Measurements from ENCODE around the gene MAPKBP1. TPM values are rescaled to one million over a fixed set of nuclear protein-coding genes. Genes with fewer than 3 reads are reported as not detected.
A peak's percentile ranks its signal among the peaks of the same experiment; 100 is the strongest.

MAPKBP1 gene
- total RNA-seq, 1 donor from 2014 or later = 26.3 TPM

DNA sequence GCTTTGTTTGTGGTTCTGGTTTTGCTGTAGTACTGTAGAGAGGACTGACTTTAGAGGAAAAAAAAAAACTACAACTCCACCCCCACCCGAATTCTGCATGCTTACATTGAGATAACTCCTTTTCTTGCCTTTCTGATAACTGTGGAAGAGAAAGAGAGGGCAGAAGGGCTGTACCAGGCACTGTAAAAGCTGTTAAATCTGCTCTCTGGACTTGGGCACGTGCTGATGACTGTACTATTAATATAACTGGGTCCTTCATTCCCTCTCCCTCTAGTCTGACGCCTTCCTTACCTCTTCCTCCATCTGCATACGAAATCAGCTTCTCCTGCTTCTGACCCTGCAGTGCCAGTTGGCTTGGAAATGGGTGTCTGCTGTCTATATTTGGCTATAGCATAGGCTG lies 15.0 kb downstream of the MAPKBP1 start:
- peaks cover 46% of the 10 kb centered on the region for H3K4me1 Mint-ChIP-seq (ENCODE audit: low read depth)
- H3K27me3 Mint-ChIP-seq (ENCODE audit: insufficient read depth) = no peaks in the 10 kb centered on the region
- DNase-seq (ENCODE audit: low spot score) = no peak
- no peaks in the 10 kb centered on the region for H3K9me3 Mint-ChIP-seq
- no peak overlapping the region for H3K27ac Mint-ChIP-seq
- peaks cover 2% of the 10 kb centered on the region for H3K36me3 Mint-ChIP-seq (ENCODE audit: low read depth)
- intact Hi-C loops (cut with micrococcal nuclease) = no loop called here
- H3K4me3 Mint-ChIP-seq = no peak overlapping the region

- H3K27ac Mint-ChIP-seq = no peak overlapping the region
- peaks cover 2% of the 10 kb centered on the region for H3K36me3 Mint-ChIP-seq (ENCODE audit: low read depth)
- no peak for DNase-seq (ENCODE audit: low spot score)
- intact Hi-C loops (cut with micrococcal nuclease) = loop anchor here (2.0 kb wide), 1 partner anchor 21 kb away; no protein-coding TSS in a partner anchor
- no peaks in the 10 kb centered on the region for H3K27me3 Mint-ChIP-seq (ENCODE audit: insufficient read depth)
- H3K4me1 Mint-ChIP-seq (ENCODE audit: low read depth) = peaks cover 46% of the 10 kb centered on the region
- H3K9me3 Mint-ChIP-seq = no peaks in the 10 kb centered on the region
- H3K4me3 Mint-ChIP-seq = no peak overlapping the region
Measured at GRCh38 chr15:41789662-41790061, 15.4 kb downstream of the MAPKBP1 start.

DNA sequence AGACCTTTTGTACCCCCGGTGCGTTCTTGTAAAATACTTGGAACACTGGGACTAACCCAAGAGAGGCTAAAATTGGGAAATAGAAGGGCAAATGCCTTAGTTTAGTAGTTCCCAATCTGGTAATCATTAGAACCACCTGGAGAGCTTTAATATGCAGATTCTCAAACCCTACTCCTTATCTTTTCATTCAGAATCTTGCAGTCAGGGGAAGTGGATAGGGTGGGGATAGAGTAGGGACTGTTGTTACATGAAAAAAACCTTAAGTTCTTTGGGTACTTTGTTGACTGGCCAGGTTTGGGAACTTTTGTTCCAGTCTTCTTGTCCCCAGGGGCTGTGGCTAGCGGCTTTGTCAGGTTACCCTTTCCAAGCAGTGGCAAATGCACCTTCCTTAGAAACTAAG lies 15.9 kb downstream of the MAPKBP1 start:
- Mint-ChIP-seq H3K27me3 (ENCODE audit: insufficient read depth) (no peaks in the 10 kb centered on the region), H3K4me1 (ENCODE audit: low read depth) (peaks cover 48% of the 10 kb centered on the region), H3K9me3 (no peaks in the 10 kb centered on the region), H3K36me3 (ENCODE audit: low read depth) (peaks cover 1% of the 10 kb centered on the region), H3K4me3 (no peak overlapping the region), H3K27ac (no peak overlapping the region)
- no peak for DNase-seq (ENCODE audit: low spot score)
- intact Hi-C loops (cut with micrococcal nuclease) = loop anchor here (2.0 kb wide), 1 partner anchor 21 kb away; no protein-coding TSS in a partner anchor

DNA sequence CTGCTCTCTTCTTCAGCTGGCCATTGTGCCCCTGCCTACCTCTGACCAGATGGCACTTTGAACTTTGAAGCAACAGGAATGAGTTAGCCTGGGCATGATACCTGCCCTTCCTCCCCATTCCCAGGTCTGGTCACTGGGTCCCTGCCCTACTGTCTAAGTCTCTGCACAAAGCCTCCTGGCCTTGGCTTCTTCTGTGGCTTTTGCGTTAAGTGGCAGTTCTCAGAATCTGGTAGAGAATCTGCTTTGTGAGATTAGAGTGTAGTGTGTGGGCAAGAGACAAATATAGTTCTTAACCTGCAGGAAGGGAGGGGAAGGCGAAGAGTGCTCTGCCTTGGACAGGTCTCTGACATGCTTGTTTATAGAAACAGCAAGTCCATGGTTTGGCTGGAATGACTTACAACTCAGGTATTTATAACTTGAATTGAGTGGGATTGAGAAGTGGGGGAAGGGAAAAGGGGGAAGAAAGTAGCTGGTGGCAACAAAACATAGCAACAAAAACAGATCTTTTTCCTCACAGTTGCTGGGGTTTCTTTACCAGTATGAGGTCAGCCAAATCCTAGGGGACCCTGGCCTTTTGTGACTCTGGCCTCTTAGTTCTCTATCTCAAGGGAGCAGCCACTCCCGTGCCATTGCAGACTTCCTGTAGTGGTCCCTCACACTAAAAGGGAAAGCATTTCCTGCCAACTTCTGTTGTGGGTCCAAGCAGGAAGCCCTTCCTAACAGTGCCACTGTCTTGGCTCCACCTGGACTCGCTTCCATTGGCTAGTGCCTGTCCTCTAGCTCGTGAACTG lies 16.7 kb downstream of the MAPKBP1 start:
- H3K36me3 Mint-ChIP-seq (ENCODE audit: low read depth) = no peaks in the 10 kb centered on the region
- peak overlapping the region; percentile 63 for H3K4me3 Mint-ChIP-seq
- DNase-seq (ENCODE audit: low spot score) = no peak
- H3K4me1 Mint-ChIP-seq (ENCODE audit: low read depth) = peaks cover 51% of the 10 kb centered on the region
- H3K27ac Mint-ChIP-seq = peak overlapping the region; percentile 88
- no peaks in the 10 kb centered on the region for H3K9me3 Mint-ChIP-seq
- H3K27me3 Mint-ChIP-seq (ENCODE audit: insufficient read depth) = no peaks in the 10 kb centered on the region
- intact Hi-C loops (cut with micrococcal nuclease) = loop anchor here (2.0 kb wide), 1 partner anchor 20 kb away; no protein-coding TSS in a partner anchor

GRCh38 chr15:41791547-41791937 lies 17.3 kb downstream of the MAPKBP1 start:
- H3K4me3 Mint-ChIP-seq = peak overlapping the region; percentile 63
- no peaks in the 10 kb centered on the region for H3K27me3 Mint-ChIP-seq (ENCODE audit: insufficient read depth)
- intact Hi-C loops (cut with micrococcal nuclease) = loop anchor here (2.0 kb wide), 1 partner anchor 19 kb away; no protein-coding TSS in a partner anchor
- no peak overlapping the region for H3K27ac Mint-ChIP-seq
- DNase-seq (ENCODE audit: low spot score) = no peak
- H3K4me1 Mint-ChIP-seq (ENCODE audit: low read depth) = peaks cover 57% of the 10 kb centered on the region
- no peaks in the 10 kb centered on the region for H3K9me3 Mint-ChIP-seq
- no peaks in the 10 kb centered on the region for H3K36me3 Mint-ChIP-seq (ENCODE audit: low read depth)

DNA sequence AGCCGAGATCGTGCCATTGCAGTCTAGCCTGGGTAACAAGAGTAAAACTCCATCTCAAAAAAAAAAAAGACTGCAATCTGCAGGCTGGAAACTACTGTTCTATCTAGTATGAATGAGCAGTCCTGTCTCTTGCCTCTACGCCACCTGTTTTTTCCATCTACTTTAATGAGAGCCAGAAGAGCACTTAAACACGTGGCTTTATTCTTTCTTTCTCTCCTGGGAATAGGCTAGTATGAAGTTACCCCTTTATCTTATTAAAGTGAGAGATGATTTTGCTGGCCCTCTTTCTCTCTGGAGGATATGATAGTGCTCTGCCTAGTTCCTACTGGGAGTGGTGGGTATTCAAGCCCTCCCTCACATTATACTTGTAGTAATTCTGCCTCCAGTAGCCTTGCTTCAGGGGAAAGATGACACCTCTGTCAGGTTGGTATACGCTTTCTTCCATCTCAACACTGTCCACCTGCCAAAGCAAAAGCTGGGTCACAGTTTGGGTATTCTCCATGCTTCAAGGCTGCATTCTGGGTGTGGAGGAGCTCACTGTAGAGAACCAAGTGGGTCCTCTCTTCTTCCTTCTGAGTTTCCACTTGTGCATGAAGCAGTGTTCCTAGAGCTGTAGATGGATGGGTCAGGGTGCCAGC lies 17.8 kb downstream of the MAPKBP1 start:
- Mint-ChIP-seq H3K36me3 (ENCODE audit: low read depth) (no peaks in the 10 kb centered on the region), H3K4me3 (no peak overlapping the region), H3K4me1 (ENCODE audit: low read depth) (peaks cover 57% of the 10 kb centered on the region), H3K27ac (no peak overlapping the region), H3K27me3 (ENCODE audit: insufficient read depth) (no peaks in the 10 kb centered on the region), H3K9me3 (no peaks in the 10 kb centered on the region)
- intact Hi-C loops (cut with micrococcal nuclease) = loop anchor here (2.0 kb wide), 1 partner anchor 19 kb away; no protein-coding TSS in a partner anchor
- no peak for DNase-seq (ENCODE audit: low spot score)

DNA sequence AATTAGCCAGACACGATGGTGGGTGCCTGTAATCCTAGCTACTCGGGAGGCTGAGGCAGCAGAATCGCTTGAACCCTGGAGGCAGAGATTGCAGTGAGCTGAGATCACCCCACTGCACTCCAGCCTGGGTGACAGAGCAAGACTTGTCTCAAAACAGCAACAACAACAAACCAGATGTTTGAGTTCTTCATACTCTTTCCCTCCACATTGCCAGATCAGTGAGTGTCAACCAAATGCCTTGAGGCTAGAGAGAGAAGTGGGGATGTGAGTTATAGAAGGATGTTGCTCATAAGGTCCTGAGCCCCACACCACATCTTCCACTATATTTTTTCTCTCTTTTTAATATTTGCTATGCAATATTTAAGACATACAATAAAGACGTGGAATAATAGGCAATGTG lies 19.8 kb downstream of the MAPKBP1 start:
- no peaks in the 10 kb centered on the region for H3K36me3 Mint-ChIP-seq (ENCODE audit: low read depth)
- H3K9me3 Mint-ChIP-seq = no peaks in the 10 kb centered on the region
- intact Hi-C loops (cut with micrococcal nuclease) = no loop called here
- no peak for DNase-seq (ENCODE audit: low spot score)
- H3K27me3 Mint-ChIP-seq (ENCODE audit: insufficient read depth) = no peaks in the 10 kb centered on the region
- peaks cover 53% of the 10 kb centered on the region for H3K4me1 Mint-ChIP-seq (ENCODE audit: low read depth)
- no peak overlapping the region for H3K4me3 Mint-ChIP-seq
- no peak overlapping the region for H3K27ac Mint-ChIP-seq

DNA sequence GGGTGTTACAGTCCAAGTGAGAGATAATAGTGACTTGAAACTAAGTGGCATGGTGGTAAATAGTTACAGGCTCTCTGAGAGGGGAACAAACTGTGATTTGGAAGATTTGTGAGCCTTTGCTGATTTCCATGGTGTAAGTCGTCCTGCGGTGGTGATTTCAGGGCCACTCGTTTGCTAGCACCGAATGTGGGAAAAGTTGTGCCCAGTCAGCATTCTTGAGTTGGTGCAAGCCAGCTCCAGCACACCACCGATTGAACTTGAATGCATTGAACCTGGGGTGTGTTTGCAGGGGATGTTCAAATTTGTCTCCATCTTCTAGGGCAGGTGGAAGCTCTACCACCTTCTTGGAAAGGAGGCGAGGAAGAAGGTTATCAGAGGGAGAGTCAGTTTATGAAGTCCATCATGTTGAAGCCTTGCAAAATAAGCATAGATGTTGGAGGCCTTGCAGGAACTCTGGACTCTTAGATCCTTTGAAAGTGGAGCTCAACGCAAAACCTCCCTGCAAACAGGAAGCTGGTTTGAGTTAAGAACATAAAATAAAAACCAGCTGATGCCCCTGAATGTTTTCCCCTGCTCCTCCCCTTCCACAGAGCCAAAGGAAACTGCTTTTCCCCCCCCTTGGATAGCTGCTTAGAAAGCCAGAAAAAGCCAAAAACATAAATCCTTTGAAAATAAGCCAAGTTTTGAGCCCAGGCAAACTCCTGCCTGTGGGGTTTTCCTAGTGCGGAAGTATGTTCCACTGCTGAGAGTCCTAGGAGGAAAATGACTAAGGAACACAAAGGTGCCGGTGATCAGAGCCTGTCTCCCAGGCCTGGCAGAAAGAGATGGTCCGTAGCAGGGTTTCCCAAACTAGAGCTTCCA lies 21.9 kb downstream of the MAPKBP1 start:
- Mint-ChIP-seq H3K27me3 (ENCODE audit: insufficient read depth) (no peaks in the 10 kb centered on the region), H3K4me3 (no peak overlapping the region), H3K4me1 (ENCODE audit: low read depth) (peaks cover 42% of the 10 kb centered on the region), H3K27ac (no peak overlapping the region), H3K36me3 (ENCODE audit: low read depth) (no peaks in the 10 kb centered on the region), H3K9me3 (no peaks in the 10 kb centered on the region)
- no peak for DNase-seq (ENCODE audit: low spot score)
- intact Hi-C loops (cut with micrococcal nuclease) = no loop called here

DNA sequence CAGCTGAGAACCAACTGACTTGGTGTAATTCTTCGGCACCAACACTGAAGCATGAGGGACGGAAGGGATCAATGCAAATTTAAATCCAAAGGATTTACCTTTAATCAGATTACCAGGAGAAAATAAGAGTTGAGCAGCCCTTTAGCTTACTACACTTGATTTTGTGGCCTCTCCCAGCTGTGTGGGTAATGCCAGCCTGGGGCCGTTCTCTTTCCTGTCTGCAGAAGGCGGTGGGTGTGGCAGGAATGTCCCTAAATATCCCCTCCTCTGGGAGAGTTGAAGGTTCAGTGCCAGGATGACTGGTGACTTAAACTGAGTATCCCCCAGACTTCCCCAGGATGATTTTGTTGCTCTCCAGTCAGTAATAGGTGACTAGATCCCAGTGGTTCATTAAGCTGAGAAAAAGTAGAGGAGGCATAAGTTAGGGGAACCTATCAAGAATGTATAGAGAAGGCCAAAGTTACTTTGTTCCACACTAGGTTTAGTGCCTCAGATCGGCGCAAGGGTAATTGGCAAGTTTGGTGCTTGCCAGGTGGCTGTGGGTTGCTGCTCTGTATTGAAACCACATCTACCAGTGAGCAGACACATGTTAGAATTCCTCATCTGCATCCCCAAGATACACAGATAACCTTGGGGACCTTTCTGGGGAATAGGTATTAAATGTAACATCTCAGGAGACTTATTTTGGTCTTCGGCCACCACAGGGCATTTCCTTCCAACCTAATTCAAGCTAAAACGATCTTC lies 23.1 kb downstream of the MAPKBP1 start:
- no peak overlapping the region for H3K27ac Mint-ChIP-seq
- intact Hi-C loops (cut with micrococcal nuclease) = no loop called here
- no peaks in the 10 kb centered on the region for H3K27me3 Mint-ChIP-seq (ENCODE audit: insufficient read depth)
- H3K9me3 Mint-ChIP-seq = no peaks in the 10 kb centered on the region
- no peak for DNase-seq (ENCODE audit: low spot score)
- H3K4me1 Mint-ChIP-seq (ENCODE audit: low read depth) = peaks cover 30% of the 10 kb centered on the region
- H3K4me3 Mint-ChIP-seq = no peak overlapping the region
- H3K36me3 Mint-ChIP-seq (ENCODE audit: low read depth) = no peaks in the 10 kb centered on the region

GRCh38 chr15:41798607-41799487 lies 24.6 kb downstream of the MAPKBP1 start:
- no peak for DNase-seq (ENCODE audit: low spot score)
- H3K27ac Mint-ChIP-seq = no peak overlapping the region
- H3K4me3 Mint-ChIP-seq = no peak overlapping the region
- peaks cover 27% of the 10 kb centered on the region for H3K4me1 Mint-ChIP-seq (ENCODE audit: low read depth)
- intact Hi-C loops (cut with micrococcal nuclease) = no loop called here
- H3K36me3 Mint-ChIP-seq (ENCODE audit: low read depth) = no peaks in the 10 kb centered on the region
- H3K9me3 Mint-ChIP-seq = no peaks in the 10 kb centered on the region
- H3K27me3 Mint-ChIP-seq (ENCODE audit: insufficient read depth) = no peaks in the 10 kb centered on the region

- no peaks in the 10 kb centered on the region for H3K27me3 Mint-ChIP-seq (ENCODE audit: insufficient read depth)
- H3K27ac Mint-ChIP-seq = peak overlapping the region; percentile 18
- no peaks in the 10 kb centered on the region for H3K9me3 Mint-ChIP-seq
- H3K4me1 Mint-ChIP-seq (ENCODE audit: low read depth) = peaks cover 31% of the 10 kb centered on the region
- no peak for DNase-seq (ENCODE audit: low spot score)
- H3K36me3 Mint-ChIP-seq (ENCODE audit: low read depth) = no peaks in the 10 kb centered on the region
- no peak overlapping the region for H3K4me3 Mint-ChIP-seq
- intact Hi-C loops (cut with micrococcal nuclease) = no loop called here
Measured at GRCh38 chr15:41799488-41799805, 25.2 kb downstream of the MAPKBP1 start.

DNA sequence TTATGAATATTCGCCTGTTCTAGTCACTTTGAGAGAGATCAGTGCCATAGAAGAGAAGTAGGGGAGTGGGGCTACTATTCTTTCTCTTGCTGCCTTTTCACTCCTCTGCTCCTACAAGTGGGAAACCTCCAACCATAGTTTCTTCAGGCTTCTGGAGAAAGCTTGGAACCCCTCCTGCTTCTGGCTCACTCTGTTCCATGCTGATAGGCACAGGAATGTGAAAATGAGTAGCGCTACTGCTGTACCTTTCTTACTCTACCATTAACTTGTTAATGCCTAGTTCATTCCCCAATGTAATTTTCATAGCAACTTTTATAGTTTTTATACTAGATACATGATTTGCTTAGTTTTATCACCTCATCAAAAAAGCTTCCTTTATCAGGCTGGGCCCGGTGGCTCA lies 26.9 kb downstream of the MAPKBP1 start:
- Mint-ChIP-seq H3K4me1 (ENCODE audit: low read depth) (peaks cover 30% of the 10 kb centered on the region), H3K27ac (no peak overlapping the region), H3K36me3 (ENCODE audit: low read depth) (no peaks in the 10 kb centered on the region), H3K4me3 (no peak overlapping the region), H3K27me3 (ENCODE audit: insufficient read depth) (no peaks in the 10 kb centered on the region), H3K9me3 (no peaks in the 10 kb centered on the region)
- DNase-seq (ENCODE audit: low spot score) = no peak
- intact Hi-C loops (cut with micrococcal nuclease) = no loop called here
